VCaP (cell line): Measurements from ENCODE around the gene CMIP.

ENCODE experiments used
- H3K27ac ChIP-seq: fragments of 450-650 bp; 2 replicates; pipeline ENCODE4 v1.5.1; 2017
- CTCF ChIP-seq: fragments of 450-650 bp; conservative IDR thresholded peaks from 2 replicates; pipeline ENCODE4 v1.5.1; 2017; ENCODE audit warnings: mild to moderate bottlenecking, moderate library complexity

Gene CMIP

GRCh38 chr16:81696961-81697615, 252.5 kb downstream of the CMIP start:
- H3K27ac ChIP-seq, result no peak overlapping the region

GRCh38 chr16:81697616-81698309, 253.2 kb downstream of the CMIP start:
- peak; percentile 40 for TF ChIP-seq CTCF
- H3K27ac ChIP-seq, result no peak overlapping the region

More at GRCh38 chr16:81696961-81697615, 252.5 kb downstream of the CMIP start:
- TF ChIP-seq CTCF, result peak; percentile 79

DNA sequence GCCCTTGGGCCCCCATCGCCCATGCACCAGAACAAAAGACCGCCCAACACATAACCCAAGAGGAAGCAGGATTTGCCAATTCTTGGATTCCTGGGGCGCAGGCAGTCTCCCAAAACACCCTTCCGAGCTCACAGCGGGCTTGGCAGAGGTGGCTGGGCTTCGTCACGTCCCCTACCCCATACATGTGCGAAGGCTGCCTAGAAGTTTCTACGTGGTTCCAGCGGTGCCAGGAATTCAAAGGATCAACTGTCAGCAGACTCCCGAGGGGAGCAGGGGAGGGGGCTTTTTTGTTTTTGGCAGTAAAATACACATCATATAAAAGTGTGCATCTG, 253.7 kb downstream of the CMIP start:
- TF ChIP-seq CTCF, result no peak
- H3K27ac ChIP-seq, result no peak overlapping the region

- H3K27ac ChIP-seq, result no peak overlapping the region
- TF ChIP-seq CTCF, result no peak
These were observed 255.0 kb downstream of the CMIP start for GRCh38 chr16:81699596-81699995.

DNA sequence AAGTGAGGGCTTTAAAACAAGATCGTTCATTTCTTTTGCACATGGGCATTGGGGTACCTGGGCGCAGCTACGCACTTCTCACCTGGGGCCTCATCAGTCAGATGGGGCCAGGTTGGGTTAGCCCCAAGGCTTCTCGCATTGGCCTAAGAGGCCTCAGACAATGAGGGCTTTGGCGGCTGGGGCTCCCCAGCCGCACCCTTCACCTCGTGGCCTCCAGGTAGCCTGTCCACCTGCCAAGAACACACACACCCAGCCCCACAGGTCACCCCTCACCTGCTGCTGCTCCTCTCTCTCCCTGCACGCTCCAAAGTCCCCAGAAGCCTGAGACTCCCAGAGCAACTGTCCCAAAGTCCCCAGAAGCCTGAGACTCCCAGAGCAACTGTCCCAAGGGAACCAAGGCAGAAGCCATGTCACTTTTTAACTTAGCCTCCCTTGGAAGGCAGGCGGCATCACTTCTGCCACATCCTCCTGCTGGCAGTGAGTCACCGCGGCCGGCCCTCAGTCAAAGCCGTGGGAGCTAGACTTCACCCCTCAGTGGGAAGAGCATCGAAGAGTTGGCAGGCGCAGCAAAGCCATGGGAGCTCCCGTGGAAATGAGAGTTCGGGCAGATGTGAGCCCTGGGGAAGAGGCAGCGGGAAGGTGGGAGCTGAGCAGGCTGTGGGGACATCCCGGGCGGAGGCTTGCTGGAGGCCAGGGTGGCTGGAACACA, 255.6 kb downstream of the CMIP start:
- no peak for TF ChIP-seq CTCF
- no peak overlapping the region for H3K27ac ChIP-seq

DNA sequence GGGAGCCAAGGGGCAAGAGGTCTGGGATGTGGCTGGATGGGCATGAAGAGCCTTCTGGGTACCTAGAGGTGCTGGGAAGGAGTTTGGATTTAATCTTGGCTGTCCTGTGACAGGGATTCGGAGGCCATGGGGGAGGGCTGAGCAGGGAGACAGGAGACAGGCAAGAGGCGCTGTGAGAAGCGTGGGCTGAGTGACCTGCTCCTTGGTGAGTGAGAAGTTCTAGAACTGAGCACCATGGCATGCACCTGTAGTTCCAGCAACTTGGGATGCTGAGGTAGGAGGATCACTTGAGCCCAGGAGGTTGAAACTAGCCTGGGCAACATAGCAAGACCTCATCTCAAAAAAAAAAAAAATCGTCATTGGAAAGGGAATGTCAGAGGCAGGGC, 256.2 kb downstream of the CMIP start:
- no peak overlapping the region for H3K27ac ChIP-seq
- TF ChIP-seq CTCF, result no peak

DNA sequence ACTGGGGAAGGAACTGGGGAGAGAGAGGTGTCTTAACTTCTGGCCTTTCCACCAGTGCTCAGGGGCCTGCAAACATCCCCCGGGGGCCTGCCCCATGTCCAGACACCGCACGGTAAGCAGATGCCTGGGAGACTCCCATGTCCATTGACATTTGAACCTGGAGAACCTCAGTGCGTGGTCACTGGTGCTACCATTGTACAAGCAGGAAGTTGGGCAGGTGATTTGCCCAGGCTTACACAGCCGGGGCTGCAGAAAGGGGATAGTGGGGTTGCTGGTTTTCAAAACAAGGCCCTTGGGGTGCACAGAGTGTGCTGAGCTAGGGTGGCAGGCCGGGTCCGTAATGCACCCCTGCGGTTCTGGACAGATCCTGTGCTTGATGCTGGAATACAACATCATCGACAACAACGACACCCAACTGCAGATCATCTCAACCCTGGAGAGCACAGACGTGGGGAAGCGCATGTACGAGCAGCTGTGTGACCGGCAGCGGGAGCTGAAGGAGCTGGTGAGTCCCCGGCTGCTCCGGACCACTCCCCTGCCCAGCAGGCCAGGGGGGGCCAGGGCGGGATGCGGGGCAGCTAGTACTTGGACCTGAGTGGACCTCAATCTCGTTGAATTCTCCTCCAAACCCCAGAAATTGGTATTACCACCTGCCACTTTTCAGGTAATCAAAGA, 256.8 kb downstream of the CMIP start:
- no peak overlapping the region for H3K27ac ChIP-seq
- TF ChIP-seq CTCF, result no peak
